IMR-90 (cell line): Measurements from ENCODE around the gene UBASH3B. TPM values are rescaled to one million over a fixed set of nuclear protein-coding genes. Genes with fewer than 3 reads are reported as not detected.

Source experiments
- ATAC-seq: fragments of 200-7000 bp; cut with Tn5 transposase; 2 replicates; pipeline ENCODE4 v1.9.1; 2020; ENCODE audit warnings: low read depth, mild to moderate bottlenecking, moderate library complexity
- BruUV-seq: library from RNA; stranded (reverse); fragments of 400-500 nt; replicated peaks from 2 replicates; lab custom pipeline; 2021; lab: Mats Ljungman, UMichigan
- CTCF ChIA-PET: fragments of 300-600 bp; formaldehyde crosslinking; extraction: SDS; loops from one replicate; lab custom pipeline; 2021; ENCODE audit warnings: antibody characterized with exemption; lab: Yijun Ruan, JAX
- POLR2A ChIA-PET: fragments of 300-600 bp; sonication (Branson Sonifier 250); formaldehyde crosslinking; loops from one replicate; lab custom pipeline; 2022; ENCODE audit warnings: antibody characterized with exemption; ENCODE audit not compliant: unreplicated experiment; lab: Charles Lee
- DNase-seq: peaks from one replicate; pipeline ENCODE4 v3.0.0; 2013
- H2AFZ ChIP-seq: replicated peaks from 2 replicates; pipeline ENCODE3; 2013; ENCODE audit warnings: low read length, mild to moderate bottlenecking; ENCODE audit not compliant: poor library complexity
- H2AK5ac ChIP-seq: 2 replicates; pipeline ENCODE4 v1.6.1; 2013; ENCODE audit warnings: low read depth, low read length, inconsistent platforms
- H2AK9ac ChIP-seq: replicated peaks from 2 replicates; pipeline ENCODE3; 2013; ENCODE audit warnings: mild to moderate bottlenecking, low read depth, low read length, moderate library complexity; ENCODE audit not compliant: poor library complexity
- H2BK120ac ChIP-seq: 2 replicates; pipeline ENCODE4 v1.6.1; 2013; ENCODE audit warnings: low read depth, low read length, inconsistent platforms
- H2BK15ac ChIP-seq: 3 replicates; pipeline ENCODE4 v1.6.1; 2013; ENCODE audit warnings: low read depth, low read length, inconsistent platforms
- H2BK20ac ChIP-seq: 2 replicates; pipeline ENCODE4 v1.6.1; 2013; ENCODE audit warnings: low read depth, mild to moderate bottlenecking, inconsistent platforms, low read length, moderate library complexity
- H2BK5ac ChIP-seq: 2 replicates; pipeline ENCODE4 v1.6.1; 2013; ENCODE audit warnings: mild to moderate bottlenecking, low read depth, low read length, inconsistent platforms; ENCODE audit not compliant: poor library complexity, severe bottlenecking
- H3K14ac ChIP-seq: replicated peaks from 2 replicates; pipeline ENCODE4 v1.6.1; 2013; ENCODE audit warnings: low read depth, low read length, inconsistent platforms
- H3K18ac ChIP-seq: 2 replicates; pipeline ENCODE4 v1.6.1; 2013; ENCODE audit warnings: low read depth, low read length, control low read depth
- H3K23ac ChIP-seq: 2 replicates; pipeline ENCODE4 v1.6.1; 2013; ENCODE audit warnings: low read depth, low read length, inconsistent platforms
- H3K27ac ChIP-seq: 2 replicates; pipeline ENCODE4 v1.5.1; 2013; ENCODE audit warnings: mild to moderate bottlenecking, control low read depth, low read length; ENCODE audit not compliant: insufficient read depth
- H3K27me3 ChIP-seq: 2 replicates; pipeline ENCODE4 v1.6.1; 2013; ENCODE audit warnings: low read length; ENCODE audit not compliant: control insufficient read depth, insufficient read depth
- H3K36me3 ChIP-seq: 2 replicates; pipeline ENCODE4 v1.6.1; 2013; ENCODE audit warnings: low read length, mixed read lengths; ENCODE audit not compliant: control insufficient read depth, insufficient read depth
- H3K4ac ChIP-seq: 2 replicates; pipeline ENCODE4 v1.6.1; 2013; ENCODE audit warnings: low read depth, low read length, inconsistent platforms
- H3K4me1 ChIP-seq: 2 replicates; pipeline ENCODE4 v1.6.1; 2013; ENCODE audit warnings: low read length, mixed read lengths; ENCODE audit not compliant: control insufficient read depth, insufficient read depth
- H3K4me2 ChIP-seq: 2 replicates; pipeline ENCODE4 v1.6.1; 2013; ENCODE audit warnings: low read depth, mild to moderate bottlenecking, control low read depth, low read length, moderate library complexity
- H3K4me3 ChIP-seq: 2 replicates; pipeline ENCODE4 v1.5.1; 2013; ENCODE audit warnings: low read depth, mild to moderate bottlenecking, control low read depth, low read length, moderate library complexity; ENCODE audit not compliant: insufficient read depth
- H3K56ac ChIP-seq: 2 replicates; pipeline ENCODE4 v1.6.1; 2013; ENCODE audit warnings: low read length, inconsistent platforms; ENCODE audit not compliant: insufficient read depth; ENCODE audit errors: extremely low read depth
- H3K79me1 ChIP-seq, 2 experiments: 2 replicates each; pipeline ENCODE4 v1.6.1; 2013; ENCODE audit warnings: low read length in 2 of 2, inconsistent platforms in 1 of 2, low read depth in 1 of 2
- H3K9ac ChIP-seq: 2 replicates; pipeline ENCODE4 v1.6.1; 2013; ENCODE audit warnings: low read depth, low read length, control low read depth
- H3K9me1 ChIP-seq: 2 replicates; pipeline ENCODE4 v1.6.1; 2013; ENCODE audit warnings: low read length, inconsistent platforms; ENCODE audit not compliant: insufficient read depth
- H3K9me3 ChIP-seq: 2 replicates; pipeline ENCODE4 v1.6.1; 2013; ENCODE audit warnings: low read length; ENCODE audit not compliant: control insufficient read depth, insufficient read depth
- H4K20me1 ChIP-seq: 2 replicates; pipeline ENCODE4 v1.6.1; 2013; ENCODE audit warnings: low read length, inconsistent platforms; ENCODE audit not compliant: insufficient read depth
- H4K5ac ChIP-seq: 2 replicates; pipeline ENCODE4 v1.6.1; 2013; ENCODE audit warnings: mild to moderate bottlenecking, low read depth, low read length, control low read depth
- H4K8ac ChIP-seq, 2 experiments: 2 replicates each; pipeline ENCODE4 v1.6.1; 2013; ENCODE audit warnings: low read depth in 2 of 2, low read length in 2 of 2, control low read depth in 1 of 2, inconsistent platforms in 1 of 2
- H4K91ac ChIP-seq: 2 replicates; pipeline ENCODE4 v1.6.1; 2013; ENCODE audit warnings: low read depth, low read length, inconsistent platforms; ENCODE audit not compliant: insufficient read depth
- BHLHE40 ChIP-seq: fragments of 150-350 bp; IDR thresholded peaks from 2 replicates; pipeline ENCODE4 v1.6.1; 2016; ENCODE audit warnings: mild to moderate bottlenecking, low read depth, low read length
- MAFK ChIP-seq: IDR thresholded peaks from 2 replicates; pipeline ENCODE4 v1.6.1; 2012; ENCODE audit warnings: low read depth, low read length, improper control_type of control experiment
- MAZ ChIP-seq: IDR thresholded peaks from 2 replicates; pipeline ENCODE4 v1.6.1; 2012; ENCODE audit warnings: low read depth, mild to moderate bottlenecking, low read length, improper control_type of control experiment, moderate library complexity, borderline replicate concordance
- MXI1 ChIP-seq: IDR thresholded peaks from 2 replicates; pipeline ENCODE4 v1.6.1; 2012; ENCODE audit warnings: low read depth, mild to moderate bottlenecking, low read length, moderate library complexity, borderline replicate concordance
- RFX5 ChIP-seq: IDR thresholded peaks from 2 replicates; pipeline ENCODE4 v1.8.0; 2012; ENCODE audit warnings: low read depth, mild to moderate bottlenecking, low read length, moderate library complexity
- USF2 ChIP-seq: fragments of 150-350 bp; IDR thresholded peaks from 2 replicates; pipeline ENCODE4 v1.6.1; 2017; ENCODE audit warnings: mild to moderate bottlenecking, antibody characterized with exemption, low read length, low read depth
- WGBS, 2 experiments: methylation state at CpG; one replicate each; pipeline versions ENCODE4 v1.1.5 to v1.1.7; 2013; ENCODE audit warnings: missing lambda C conversion rate in 2 of 2; ENCODE audit not compliant: insufficient read length in 1 of 2; ENCODE audit errors: extremely low coverage in 2 of 2; 5-methylcytosine and 5-hydroxymethylcytosine counted together
- dilution Hi-C: fragments of 300-500 bp; cut with HindIII; formaldehyde crosslinking; loops from one replicate; pipeline ENCODE4 v1.14.3; 2018; ENCODE audit warnings: low sequenced_read_pairs; ENCODE audit not compliant: unreplicated experiment
- in situ Hi-C: fragments of 300-500 bp; cut with MboI; formaldehyde crosslinking; loops from 3 replicates; pipeline ENCODE4 v1.14.3; 2019; ENCODE audit warnings: low sequenced_read_pairs, inconsistent platforms, mixed read lengths
- intact Hi-C: fragments of 100-400 bp; cut with micrococcal nuclease; formaldehyde crosslinking; loops from 2 replicates; pipeline ENCODE4 v1.10.0; 2022
- polyA plus RNA-seq, 3 experiments: library from polyadenylated mRNA; depleted of rRNA; stranded (reverse); fragments of >200 nt; gene quantifications; 2 replicates each; pipeline ENCODE4 v1.2.3, GENCODE V29; 2012; ENCODE audit warnings: low replicate concordance in 1 of 3
- total RNA-seq: library from RNA; depleted of rRNA; stranded (reverse); fragments of >200 nt; gene quantifications from 2 replicates; pipeline ENCODE4 v1.2.3, GENCODE V29; 2012

UBASH3B gene
- total and polyA plus RNA-seq, 2 of the 4 experiments (the other 2 are of a cell fraction), result 27.2 to 48.0 TPM

GRCh38 chr11:122691549-122692150 lies 36.1 kb downstream of the UBASH3B start:
- H2BK120ac ChIP-seq, result peak overlapping the region; percentile 69
- DNase-seq (no peak), ATAC-seq (peak; percentile 28; the same call in 1 of the 2 replicates)
- H3K4me3 ChIP-seq, result no peak overlapping the region
- H3K9me3 ChIP-seq, result no peaks in the 10 kb centered on the region
- WGBS, 2 experiments, result no CpG with 5 or more reads among the region's 4 CpGs
- peak overlapping the region; percentile 47 for H3K14ac ChIP-seq
- H4K8ac ChIP-seq, result peak overlapping the region; percentile 71 to 75; a peak in 3 of 4 replicates
- peak overlapping the region; percentile 85 for H3K27ac ChIP-seq
- peak overlapping the region; percentile 88 for H2AK9ac ChIP-seq
- CTCF ChIA-PET, result interaction anchor here (0.6 kb wide), 2 partner anchors 160 to 594 kb away, joined by 3 to 4 read pairs; no protein-coding TSS in a partner anchor
- H4K5ac ChIP-seq, result peak overlapping the region; percentile 81
- in situ Hi-C loops, result loop anchor here (25.0 kb wide), 1 partner anchor 496 kb away; the partner anchor contains the start of gene CLMP
- peak overlapping the region; percentile 69 for H2AFZ ChIP-seq
- H2BK5ac ChIP-seq, result peak overlapping the region; percentile 45
- no peak overlapping the region; the same call in 1 of the 2 replicates for H3K56ac ChIP-seq
- peak overlapping the region; percentile 62 for H3K4me2 ChIP-seq
- H3K79me1 ChIP-seq, result peaks cover 34 to 73% of the 10 kb centered on the region in 2 experiments
- H2BK20ac ChIP-seq, result peak overlapping the region; percentile 73; the same call in 1 of the 2 replicates
- peaks cover 14% of the 10 kb centered on the region for H4K20me1 ChIP-seq
- H3K4ac ChIP-seq, result peak overlapping the region; percentile 80
- peaks cover 17% of the 10 kb centered on the region for H3K4me1 ChIP-seq
- H2AK5ac ChIP-seq, result peak overlapping the region; percentile 38; the same call in 1 of the 2 replicates
- dilution Hi-C loops, result no loop called here
- peak overlapping the region; percentile 13; the same call in 1 of the 3 replicates for H2BK15ac ChIP-seq
- H3K18ac ChIP-seq, result peak overlapping the region; percentile 46
- TF ChIP-seq RFX5 (no peak), MXI1 (no peak), MAFK (no peak), USF2 (no peak), MAZ (no peak), BHLHE40 (no peak)
- intact Hi-C loops, result no loop called here
- H3K23ac ChIP-seq, result peak overlapping the region; percentile 57
- H3K36me3 ChIP-seq, result no peaks in the 10 kb centered on the region
- peak overlapping the region; percentile 2 for H3K9ac ChIP-seq
- POLR2A ChIA-PET, result interaction anchor here (0.6 to 0.9 kb wide), 4 partner anchors 36 to 824 kb away, joined by 3 to 4 read pairs (median 4); partner anchors contain the start of gene UBASH3B
- no peaks in the 10 kb centered on the region for H3K27me3 ChIP-seq
- H3K9me1 ChIP-seq, result peaks cover 9% of the 10 kb centered on the region
- no TSS peak for BruUV-seq
- H4K91ac ChIP-seq, result peak overlapping the region; percentile 53
